Ammon's horn (tissue), 1 donor: ENCODE data around the gene SPTB.

Experiments
- DNase-seq: peaks from one replicate; pipeline ENCODE4 v3.0.0-alpha.2; 2016; ENCODE audit warnings: low spot score

The SPTB gene

DNA sequence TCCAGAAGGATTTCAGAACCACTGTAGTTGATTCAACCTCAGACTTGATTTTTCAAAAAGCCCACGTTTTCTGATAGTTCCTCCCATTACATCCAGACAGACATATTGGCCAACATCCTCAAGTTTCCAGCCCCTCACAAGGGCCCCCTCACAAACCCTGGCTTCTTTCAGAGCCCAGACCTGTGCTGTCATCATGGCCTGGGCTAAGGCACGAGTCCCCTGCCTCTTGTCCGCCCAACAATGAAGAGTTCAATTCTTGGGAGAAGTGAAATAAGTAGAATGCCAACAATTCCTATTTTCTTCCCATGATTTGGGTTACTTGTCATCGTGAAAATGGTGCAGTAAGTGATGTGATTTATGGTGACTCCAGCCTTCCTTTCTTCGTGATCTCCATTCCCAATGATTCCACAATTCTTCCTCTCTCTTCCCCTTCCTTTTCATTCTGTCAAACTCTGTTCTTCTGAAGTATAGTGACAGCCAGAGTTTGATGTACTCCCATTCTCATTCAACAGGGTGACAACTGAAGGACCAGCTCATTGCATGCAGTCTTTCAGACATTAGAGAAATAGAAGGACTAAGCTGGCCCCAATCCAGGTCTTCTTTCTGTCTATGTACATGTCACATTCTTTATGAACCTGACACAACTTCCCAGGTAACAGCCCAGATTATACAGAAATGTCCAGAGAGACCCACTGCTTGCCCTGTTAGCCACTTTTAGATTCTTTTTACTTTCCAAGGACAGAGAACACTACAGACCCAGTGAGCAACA lies 29.2 kb downstream of the SPTB start:
- no peak for DNase-seq

DNA sequence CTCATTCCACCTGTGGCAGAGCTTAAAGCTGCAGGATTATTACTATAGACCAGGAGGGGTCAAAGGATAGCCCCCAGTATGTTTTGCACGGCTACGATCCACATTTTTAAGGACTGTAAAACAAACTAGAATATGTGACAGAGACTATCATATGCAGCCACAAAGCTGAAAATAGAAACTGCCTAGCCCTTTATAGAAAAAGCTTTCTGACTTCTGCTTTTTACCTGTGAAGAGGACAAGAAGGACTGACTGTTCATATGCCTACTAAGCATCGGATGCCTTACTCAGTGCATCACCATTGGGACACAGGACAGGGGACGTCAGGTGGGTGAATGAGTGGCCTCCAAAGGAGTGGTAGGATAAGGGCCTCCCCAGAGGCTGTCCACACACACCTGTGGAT lies 29.8 kb downstream of the SPTB start:
- DNase-seq: no peak

DNA sequence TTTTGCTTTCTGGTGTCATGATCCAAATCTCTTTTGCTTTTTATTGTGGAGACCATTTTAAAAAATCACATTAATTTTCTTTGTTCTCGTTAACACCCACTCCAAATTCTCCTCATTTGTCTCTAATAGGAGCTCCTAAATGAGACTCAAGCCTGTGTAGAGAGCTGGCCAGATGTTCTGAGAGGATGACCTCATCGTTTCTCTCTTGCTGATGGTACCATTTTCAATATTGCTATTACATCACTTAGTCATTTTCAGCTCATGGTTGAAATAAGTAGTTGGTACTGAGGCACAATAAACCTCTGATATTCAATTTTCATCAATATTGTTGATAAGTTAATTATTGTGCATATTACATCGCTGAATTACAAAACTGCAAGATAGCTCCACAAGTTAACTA lies 31.5 kb downstream of the SPTB start:
- DNase-seq: no peak

DNA sequence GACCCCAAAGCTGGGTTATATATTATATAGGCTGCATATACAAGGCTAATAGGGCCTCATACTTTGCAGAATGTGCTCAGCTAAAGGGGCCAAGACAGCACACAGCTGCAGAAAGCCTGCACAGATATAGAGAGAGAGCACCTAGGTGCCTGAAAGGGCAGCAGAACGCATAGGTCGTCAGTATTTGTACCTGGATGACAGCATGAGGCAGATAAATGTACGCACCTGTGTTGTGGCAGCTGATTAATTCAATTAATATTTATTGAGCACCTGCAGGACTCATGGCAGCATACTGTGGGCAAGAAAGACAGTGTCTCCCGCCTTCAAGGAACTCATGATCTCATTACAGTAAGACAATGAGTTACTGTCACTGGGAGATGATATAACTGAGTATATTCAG lies 33.4 kb downstream of the SPTB start:
- DNase-seq: no peak

DNA sequence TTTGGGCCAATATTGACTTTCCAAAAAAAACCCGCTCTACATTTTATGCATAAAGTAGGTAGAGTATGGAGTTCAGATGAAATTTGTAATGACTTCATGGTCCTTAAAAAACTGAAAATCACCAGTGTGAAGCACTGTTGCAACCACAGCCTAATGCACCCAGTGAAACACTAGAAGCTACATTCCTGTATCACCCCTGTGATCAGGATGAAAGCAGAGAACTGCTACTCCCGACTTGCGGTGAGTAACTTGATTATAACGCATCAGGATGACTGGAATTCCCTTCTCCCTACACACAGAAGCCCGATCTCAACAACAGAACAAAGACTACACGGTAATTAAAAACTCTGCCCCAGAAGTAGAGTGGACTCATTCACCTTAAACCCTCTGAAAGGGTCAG lies 33.8 kb downstream of the SPTB start:
- DNase-seq: no peak

DNA sequence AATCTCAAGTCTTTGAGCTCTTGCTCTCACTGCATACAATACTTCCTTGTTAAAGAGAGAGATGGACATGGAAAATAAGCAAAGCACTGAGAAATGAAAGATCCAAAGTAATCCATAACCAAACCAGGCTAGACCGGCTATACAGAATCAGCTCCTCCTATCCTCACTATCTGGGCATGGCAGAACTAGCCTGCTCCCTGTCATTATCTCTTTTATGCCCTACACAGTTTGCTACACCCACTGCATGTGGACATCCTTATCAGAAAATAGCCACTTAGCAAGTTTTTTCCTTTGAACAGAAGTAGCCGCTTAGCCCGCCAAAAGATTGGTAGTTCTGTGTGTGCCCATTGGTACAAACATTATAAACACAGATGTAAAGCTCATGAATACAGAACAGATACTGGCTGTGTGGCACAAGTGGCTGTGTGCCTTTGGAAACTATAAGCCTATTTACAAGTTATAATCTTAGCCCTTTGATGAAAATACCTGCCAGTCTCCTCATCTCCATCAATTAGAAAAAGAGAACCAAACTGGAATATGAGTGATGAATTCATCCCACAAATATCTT lies 34.7 kb downstream of the SPTB start:
- no peak for DNase-seq

DNA sequence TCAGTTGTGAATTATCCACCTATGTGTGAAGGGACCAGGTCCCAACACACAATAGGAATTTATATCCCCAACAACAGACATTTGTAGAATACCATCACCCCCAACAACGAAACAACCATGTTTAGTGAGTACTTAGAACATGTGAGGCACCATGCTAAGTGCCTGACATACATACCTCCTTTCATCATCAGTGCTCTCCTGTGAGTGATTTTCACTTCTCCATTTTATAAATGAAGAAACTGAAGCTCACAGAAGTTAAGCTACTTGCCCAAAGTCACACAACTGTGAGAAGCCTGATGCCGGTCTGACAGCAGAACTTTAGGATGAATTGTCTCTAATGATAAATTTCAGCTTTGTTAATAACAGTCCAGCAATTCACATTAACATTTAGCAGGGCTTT lies 35.4 kb downstream of the SPTB start:
- no peak for DNase-seq

DNA sequence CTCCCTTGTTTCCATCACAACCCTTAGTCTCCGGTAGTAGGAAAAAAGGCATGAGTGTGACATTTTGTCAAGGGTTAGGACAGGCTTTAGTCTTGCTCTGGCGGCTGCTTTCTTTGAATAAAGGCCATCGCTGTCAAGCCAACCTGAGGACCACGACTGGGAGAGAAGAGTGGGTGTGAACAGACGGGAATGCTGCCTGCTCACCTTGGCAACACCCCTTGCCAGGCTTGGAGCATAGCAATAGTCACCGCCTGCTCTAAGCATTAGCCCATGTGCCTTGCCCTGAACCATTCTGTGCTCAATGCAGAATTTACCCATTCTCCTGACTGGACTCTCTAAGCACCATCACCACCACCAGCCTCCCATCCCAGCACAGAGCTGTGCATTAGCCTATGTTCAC lies 36.2 kb downstream of the SPTB start:
- no peak for DNase-seq

DNA sequence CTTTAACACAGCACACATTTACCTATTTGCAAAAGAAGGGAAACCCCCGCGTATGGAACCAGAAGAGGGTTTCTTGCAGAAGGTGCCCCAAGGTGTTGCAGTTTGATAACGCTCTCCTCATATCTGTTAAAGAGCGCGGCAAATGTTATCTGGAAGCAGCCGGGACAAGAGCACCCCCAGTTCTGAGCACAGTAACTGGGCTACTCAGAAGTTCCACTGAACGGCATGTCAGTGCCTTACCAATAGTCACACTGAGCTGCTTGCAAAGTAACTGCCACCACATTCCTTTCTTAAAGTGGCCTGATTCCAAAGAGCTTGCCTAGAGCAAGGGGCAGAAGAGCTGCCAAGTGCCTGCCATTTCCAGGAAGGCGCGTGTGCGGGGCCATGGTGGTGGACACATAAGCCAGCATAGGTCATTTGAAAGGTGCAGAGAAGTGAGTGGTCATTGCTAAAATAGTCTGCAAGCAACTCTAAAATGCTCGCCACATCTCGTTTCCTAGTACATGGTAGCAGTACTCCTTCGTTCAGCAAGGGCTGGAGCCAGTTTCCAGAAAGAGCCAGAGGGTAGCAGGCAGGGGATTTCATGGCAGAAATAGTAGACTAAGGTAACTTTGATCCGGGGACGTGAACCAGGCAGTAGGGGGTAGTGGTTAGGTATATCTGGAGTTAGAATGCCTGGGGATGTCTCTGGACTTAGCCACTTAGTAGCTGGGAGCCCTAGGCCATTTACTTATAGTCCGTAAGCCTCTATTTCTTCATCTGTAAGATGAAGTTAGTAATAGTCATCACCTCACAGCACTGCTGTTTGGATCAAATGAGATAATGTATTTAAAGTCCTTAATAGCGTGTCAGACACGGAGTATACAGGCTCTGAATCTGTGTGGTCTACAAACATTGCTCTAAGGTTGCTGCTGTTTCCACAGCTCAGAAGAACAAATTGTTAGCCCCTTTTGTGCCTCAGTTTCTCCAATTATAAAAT lies 37.6 kb downstream of the SPTB start:
- no peak for DNase-seq

DNA sequence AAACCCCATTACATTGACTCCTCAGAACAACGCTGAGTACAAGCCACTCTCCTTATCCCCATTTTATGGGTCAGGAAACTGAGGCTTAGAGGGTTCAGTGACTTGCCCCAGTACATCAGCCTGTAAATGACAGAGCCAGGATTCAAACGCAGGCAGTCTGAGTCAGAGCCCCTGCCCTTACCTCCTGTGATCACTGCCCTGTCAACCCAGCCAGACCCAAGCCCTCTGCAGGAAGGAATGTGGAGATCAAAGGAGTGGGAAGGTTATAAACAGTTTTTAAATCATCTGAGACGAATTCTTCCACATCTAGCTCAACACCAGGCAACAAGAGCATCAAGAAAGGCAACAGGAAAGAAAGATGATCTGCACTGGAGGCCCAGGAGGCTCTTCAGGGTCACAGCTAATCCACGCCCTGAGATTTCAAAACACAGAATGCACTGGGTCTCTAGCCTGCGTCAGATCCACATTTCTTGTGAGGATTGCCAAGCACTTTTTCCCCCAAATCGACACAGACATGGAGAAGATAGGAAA lies 38.5 kb downstream of the SPTB start:
- DNase-seq: no peak

DNA sequence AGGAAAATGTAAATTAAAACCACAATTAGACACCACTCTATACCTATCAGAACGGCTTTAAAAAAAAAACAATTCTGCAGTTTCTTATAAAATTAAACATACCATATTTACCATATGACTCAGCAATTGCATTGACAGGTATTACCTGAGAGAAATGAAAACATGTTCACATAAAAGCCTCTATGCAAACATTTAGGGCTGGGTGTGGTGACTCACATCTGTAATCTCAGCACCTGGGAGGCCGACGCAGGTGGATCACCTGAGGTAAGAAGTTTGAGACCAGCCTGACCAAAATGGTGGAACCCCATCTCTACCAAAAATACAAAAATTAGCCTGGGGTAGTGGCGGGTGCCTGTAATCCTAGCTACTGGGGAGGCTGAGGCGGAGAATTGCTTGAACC lies 41.1 kb downstream of the SPTB start:
- no peak for DNase-seq

DNA sequence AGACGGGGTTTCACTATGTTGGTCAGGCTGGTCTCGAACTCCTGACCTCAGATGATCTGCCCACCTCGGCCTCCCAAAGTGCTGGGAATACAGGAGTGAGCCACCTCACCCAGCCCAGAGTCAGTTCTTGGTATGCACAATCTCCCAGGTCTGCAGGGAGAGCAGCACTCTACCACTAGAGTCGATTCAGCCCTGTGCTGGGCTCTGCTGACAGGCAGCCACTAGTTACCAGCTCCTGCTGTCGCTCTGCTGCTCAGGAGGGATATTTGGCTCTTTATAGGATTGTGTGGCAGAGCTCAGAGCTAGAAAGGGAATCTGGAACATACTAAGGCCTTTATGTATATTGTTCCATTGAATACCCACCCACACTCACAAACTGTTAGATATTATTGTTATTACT lies 44.3 kb downstream of the SPTB start:
- DNase-seq: peak; percentile 32

DNA sequence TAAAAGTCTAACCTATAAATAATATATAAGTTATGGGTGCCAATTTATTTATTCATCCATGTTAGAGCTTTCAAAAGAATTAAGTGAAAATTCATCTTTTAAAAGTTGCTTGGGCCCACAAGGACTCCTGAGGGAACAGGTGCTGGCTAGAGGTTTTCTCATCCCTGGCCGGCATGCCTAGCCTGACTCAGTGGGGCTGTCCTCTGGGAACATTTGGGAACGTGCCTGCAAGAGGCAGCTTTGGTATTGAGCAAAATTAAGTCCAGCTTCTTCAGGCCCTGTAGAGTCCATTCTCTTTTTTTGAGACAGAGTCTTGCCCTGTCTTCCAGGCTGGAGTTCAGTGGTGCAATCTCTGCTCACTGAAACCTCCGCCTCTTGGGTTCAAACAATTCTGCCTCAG lies 44.7 kb downstream of the SPTB start:
- DNase-seq: no peak

DNA sequence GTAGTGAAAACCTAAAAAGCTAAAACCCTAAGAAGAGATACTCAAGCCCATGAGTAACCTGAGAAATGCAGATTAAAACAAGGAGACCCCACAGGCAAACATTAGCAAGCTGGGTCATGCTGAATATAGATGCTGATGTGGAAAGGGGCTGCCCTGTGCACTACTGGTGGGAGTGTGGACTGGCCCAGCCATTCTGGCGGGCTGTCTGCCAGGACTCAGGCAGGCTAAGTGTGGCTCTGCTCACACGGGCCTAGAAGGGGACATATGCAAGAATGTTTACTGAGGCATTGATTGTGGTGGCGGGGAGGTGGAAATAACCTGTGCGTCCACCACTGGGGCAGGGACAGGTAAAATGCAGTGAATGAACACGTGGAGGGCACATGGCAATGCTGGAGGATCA lies 48.3 kb downstream of the SPTB start:
- DNase-seq: no peak

DNA sequence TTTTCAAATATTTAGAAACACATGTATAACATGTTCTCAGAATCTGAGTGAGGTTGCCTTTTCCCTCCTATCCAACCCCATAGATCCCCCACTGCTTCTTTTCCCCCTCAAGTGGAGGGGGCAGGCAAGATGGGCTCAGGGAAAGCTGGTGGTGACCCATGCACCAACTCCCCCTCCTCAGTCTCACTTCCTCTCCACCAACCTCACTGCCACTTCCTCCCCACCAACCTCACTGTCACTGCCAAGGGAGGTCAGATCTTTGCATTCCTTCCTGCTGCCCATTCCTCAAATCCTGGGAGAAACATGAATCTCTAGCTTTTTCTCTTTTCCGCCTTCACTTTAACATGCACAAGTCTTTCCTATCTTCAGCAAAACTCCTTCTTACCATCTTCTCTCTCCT lies 48.7 kb downstream of the SPTB start:
- DNase-seq: no peak

DNA sequence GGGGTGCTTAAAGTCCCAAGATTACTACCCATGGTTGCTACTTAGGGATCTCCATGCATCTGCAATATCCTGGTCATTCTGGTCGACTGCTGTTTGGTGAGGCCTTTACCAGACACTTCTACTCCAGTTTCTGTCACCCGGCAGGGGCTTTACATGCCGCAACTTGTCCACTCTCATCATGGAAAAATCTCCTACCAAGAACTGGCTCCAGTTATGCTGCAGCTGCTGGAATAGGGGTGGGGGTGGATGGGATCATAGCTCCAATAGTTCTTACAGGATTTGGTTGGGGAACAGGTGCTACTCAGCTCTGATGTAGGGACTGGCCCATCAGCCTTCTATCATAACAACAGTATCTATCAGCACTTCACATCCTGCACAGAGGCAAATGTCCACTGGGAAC lies 51.6 kb downstream of the SPTB start:
- DNase-seq: no peak

DNA sequence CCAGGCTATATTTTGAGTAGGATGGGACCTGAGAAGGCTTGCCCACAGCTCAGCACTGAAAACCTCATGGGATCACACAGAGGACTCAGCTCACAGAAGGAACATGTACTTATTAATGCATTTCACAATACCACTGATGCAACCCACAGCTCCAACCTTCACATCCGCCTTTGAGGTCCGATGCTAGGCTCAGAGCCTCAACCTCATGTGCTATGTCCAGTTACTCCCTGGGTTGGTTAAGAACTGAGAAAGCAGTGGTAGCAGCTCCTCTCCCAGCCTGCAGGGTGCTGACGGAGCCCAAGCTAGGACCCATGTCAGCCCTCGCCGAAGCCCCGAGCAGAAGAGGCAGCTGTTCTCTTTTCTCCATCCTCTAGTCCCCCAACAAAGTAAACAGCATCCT lies 52.9 kb downstream of the SPTB start:
- DNase-seq: no peak

DNA sequence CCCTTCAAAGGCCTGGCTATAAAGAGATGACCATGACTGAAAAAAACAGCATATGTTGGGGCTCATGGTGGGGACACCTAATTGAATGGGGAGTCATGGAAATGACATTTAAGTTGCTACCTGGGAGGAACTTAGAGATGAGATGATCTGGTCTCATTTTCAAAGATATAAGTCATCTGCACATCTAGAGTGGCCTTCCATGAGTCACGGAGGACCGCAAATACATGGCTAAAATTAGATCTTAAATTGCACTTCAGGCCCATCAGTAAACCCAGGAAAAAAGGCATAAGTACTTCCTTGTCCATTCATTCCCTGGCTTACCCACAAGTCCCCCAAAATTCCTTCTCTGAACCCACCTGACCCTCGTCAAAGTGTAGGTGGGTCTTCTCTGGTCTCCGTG lies 53.4 kb downstream of the SPTB start:
- DNase-seq: no peak

DNA sequence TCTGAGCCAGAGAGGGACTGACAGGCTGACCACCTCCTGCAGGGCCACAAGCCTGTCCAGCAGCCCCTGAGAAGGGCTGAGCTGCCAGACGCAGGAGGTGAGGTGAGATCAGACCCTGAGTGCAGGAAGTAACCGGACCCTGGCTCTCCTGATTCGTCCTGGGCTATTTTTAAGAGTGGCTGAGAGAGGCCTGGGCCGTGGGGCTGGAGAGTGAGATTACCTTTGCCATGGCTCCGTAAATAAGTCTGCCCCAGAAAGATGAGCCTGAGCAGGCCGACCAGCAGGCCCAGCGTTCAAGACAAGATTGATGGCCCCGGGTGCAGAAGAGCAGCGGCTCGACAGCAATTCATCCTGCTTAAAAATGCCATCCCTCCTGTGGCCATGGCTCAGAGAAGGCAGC lies 54.2 kb downstream of the SPTB start:
- no peak for DNase-seq

DNA sequence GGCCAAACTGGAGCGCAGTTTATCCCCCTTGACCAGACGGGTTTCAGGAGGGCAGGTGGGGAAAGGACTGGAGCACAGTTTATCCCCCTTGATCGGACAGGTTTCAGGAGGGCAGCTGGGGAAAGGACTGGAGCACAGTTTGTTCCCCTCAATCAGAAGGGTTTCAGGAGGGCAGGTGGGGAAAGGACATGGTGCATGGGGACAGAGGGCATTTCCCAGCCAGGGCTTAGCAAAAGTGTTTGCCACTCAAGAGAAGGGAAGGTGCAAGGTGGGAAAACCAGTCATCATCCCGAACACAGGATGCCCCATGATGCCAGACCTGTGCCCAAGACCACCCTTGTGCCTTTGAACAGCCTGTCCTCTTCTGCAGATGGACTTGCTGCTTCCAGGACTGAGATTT lies 54.7 kb downstream of the SPTB start:
- no peak for DNase-seq

DNA sequence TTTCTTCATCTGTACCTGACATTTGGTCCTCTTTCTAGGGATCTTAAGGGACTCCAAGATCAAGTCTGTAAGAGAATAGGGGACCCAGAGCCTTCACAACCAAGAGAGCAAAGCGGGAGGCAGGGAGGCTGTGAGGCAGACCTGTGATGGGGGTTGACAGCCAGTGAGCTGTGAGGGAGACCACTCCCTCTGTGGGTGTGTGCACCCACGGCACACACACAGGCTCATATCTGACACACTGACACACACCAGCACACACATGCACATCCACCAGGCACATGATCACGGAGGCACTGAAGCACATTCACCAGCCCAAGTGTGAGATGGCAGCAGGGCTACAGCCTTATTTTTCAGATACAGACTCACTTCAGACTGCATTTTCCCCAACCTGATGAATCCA lies 55.2 kb downstream of the SPTB start:
- DNase-seq: no peak

DNA sequence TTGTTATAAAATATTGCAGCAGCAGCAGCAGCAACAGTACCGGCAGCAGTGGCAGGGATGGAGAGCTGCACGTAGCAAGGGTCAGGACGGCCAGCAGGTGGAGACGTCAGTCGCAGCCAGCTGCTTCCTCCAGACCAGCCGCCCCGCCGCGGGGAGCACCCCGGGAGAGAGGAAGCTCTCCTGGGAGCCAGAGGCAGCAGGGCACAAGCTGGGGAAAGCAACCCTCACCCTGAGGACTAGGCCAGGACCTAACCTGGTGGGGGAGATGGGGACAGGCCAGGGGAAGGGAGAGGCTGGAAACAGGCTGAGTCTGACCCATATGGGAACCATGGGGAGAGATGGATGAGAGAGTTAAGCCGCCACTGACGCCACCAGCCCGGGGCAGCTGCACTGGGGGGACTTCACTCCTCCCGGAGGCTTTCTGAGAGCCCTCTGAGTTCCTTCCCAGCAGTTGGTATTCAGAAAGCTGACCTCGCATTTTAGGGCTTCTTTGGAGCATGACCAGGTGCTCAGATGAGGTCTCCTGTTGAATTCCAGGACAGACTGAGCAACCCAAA lies 56.3 kb downstream of the SPTB start:
- DNase-seq: peak; percentile 86
